ENCODE measurements around the gene PHF21B.

The PHF21B gene

GRCh38 chr22:44882226-44882905 lies 127.4 kb downstream of the PHF21B start:
- H3K4me3 ChIP-seq (ENCODE audit: insufficient read depth in 1 of 2, low read depth in 1 of 2, low read length in 2 of 2): no peak overlapping the region
- no peak overlapping the region for H3K27ac ChIP-seq (ENCODE audit: low read length, poor library complexity, severe bottlenecking)
- no peak overlapping the region for H3K9ac ChIP-seq (ENCODE audit: low read length)
- no peak overlapping the region for H3K4ac ChIP-seq (ENCODE audit: low read depth in 1 of 2, low read length in 2 of 2)
- no peak overlapping the region for H3K4me2 ChIP-seq (ENCODE audit: low read length, poor library complexity, severe bottlenecking)
- DNase-seq: no peak
- H3K36me3 ChIP-seq (ENCODE audit: control insufficient read depth in 1 of 2, insufficient read depth in 2 of 2, low read depth in 1 of 2, low read length in 2 of 2): no peaks in the 10 kb centered on the region
- no peak overlapping the region for H2BK15ac ChIP-seq (ENCODE audit: low read depth, poor library complexity, severe bottlenecking)
- no peak overlapping the region for H4K91ac ChIP-seq (ENCODE audit: low read length)
- no peaks in the 10 kb centered on the region for H3K27me3 ChIP-seq (ENCODE audit: control insufficient read depth in 1 of 2, insufficient read depth in 1 of 2, low read length in 2 of 2)
- H2AFZ ChIP-seq (ENCODE audit: low read depth, low read length): no peak overlapping the region
- H2BK12ac ChIP-seq (ENCODE audit: low read length in 2 of 2): no peak overlapping the region
- H2BK5ac ChIP-seq (ENCODE audit: low read depth, low read length, poor library complexity, severe bottlenecking): no peak overlapping the region
- H3K18ac ChIP-seq (ENCODE audit: low read depth in 1 of 2, low read length in 2 of 2): no peak overlapping the region
- H2AK5ac ChIP-seq (ENCODE audit: low read length, severe bottlenecking): no peak overlapping the region
- H2BK120ac ChIP-seq (ENCODE audit: low read depth, low read length): no peak overlapping the region
- WGBS: 93% methylated on average over 22 of the region's 26 CpGs
- no peaks in the 10 kb centered on the region for H3K79me1 ChIP-seq (replicated peaks; ENCODE audit: low read length, poor library complexity, severe bottlenecking)
- H3K9me3 ChIP-seq (ENCODE audit: control insufficient read depth, low read length): no peaks in the 10 kb centered on the region
- H3K23ac ChIP-seq (ENCODE audit: low read length in 2 of 2): no peak overlapping the region
- H3K4me1 ChIP-seq (ENCODE audit: control insufficient read depth, insufficient read depth, low read depth, low read length): peaks cover 1% of the 10 kb centered on the region
- H4K8ac ChIP-seq (ENCODE audit: low read length): no peak overlapping the region
- no peak overlapping the region for H3K14ac ChIP-seq (ENCODE audit: low read length in 2 of 2)

GRCh38 chr22:44881624-44882023 lies 128.2 kb downstream of the PHF21B start:
- no peak for DNase-seq
- no peaks in the 10 kb centered on the region for H3K27me3 ChIP-seq (ENCODE audit: control insufficient read depth in 1 of 2, insufficient read depth in 1 of 2, low read length in 2 of 2)
- H4K91ac ChIP-seq (ENCODE audit: low read length): peak overlapping the region; percentile 35
- H4K8ac ChIP-seq (ENCODE audit: low read length): no peak overlapping the region
- no peak overlapping the region for H3K14ac ChIP-seq (ENCODE audit: low read length in 2 of 2)
- H3K27ac ChIP-seq (ENCODE audit: low read length, poor library complexity, severe bottlenecking): no peak overlapping the region
- H2AFZ ChIP-seq (ENCODE audit: low read depth, low read length): no peak overlapping the region
- 89% methylated on average over 23 of the region's 24 CpGs for WGBS
- H2BK120ac ChIP-seq (ENCODE audit: low read depth, low read length): no peak overlapping the region
- no peak overlapping the region for H3K9ac ChIP-seq (ENCODE audit: low read length)
- no peaks in the 10 kb centered on the region for H3K79me1 ChIP-seq (replicated peaks; ENCODE audit: low read length, poor library complexity, severe bottlenecking)
- H3K9me3 ChIP-seq (ENCODE audit: control insufficient read depth, low read length): no peaks in the 10 kb centered on the region
- no peak overlapping the region for H2BK5ac ChIP-seq (ENCODE audit: low read depth, low read length, poor library complexity, severe bottlenecking)
- no peak overlapping the region for H3K4me2 ChIP-seq (ENCODE audit: low read length, poor library complexity, severe bottlenecking)
- no peak overlapping the region for H2BK15ac ChIP-seq (ENCODE audit: low read depth, poor library complexity, severe bottlenecking)
- H3K18ac ChIP-seq (ENCODE audit: low read depth in 1 of 2, low read length in 2 of 2): no peak overlapping the region
- peaks cover 1% of the 10 kb centered on the region for H3K4me1 ChIP-seq (ENCODE audit: control insufficient read depth, insufficient read depth, low read depth, low read length)
- no peak overlapping the region for H3K23ac ChIP-seq (ENCODE audit: low read length in 2 of 2)
- H2BK12ac ChIP-seq (ENCODE audit: low read length in 2 of 2): no peak overlapping the region
- H2AK5ac ChIP-seq (ENCODE audit: low read length, severe bottlenecking): no peak overlapping the region
- H3K36me3 ChIP-seq (ENCODE audit: control insufficient read depth in 1 of 2, insufficient read depth in 2 of 2, low read depth in 1 of 2, low read length in 2 of 2): no peaks in the 10 kb centered on the region
- H3K4ac ChIP-seq (ENCODE audit: low read depth in 1 of 2, low read length in 2 of 2): no peak overlapping the region
- H3K4me3 ChIP-seq (ENCODE audit: insufficient read depth in 1 of 2, low read depth in 1 of 2, low read length in 2 of 2): no peak overlapping the region

GRCh38 chr22:44880610-44881290 lies 129.1 kb downstream of the PHF21B start:
- Histone ChIP-seq H2BK12ac (ENCODE audit: low read length in 2 of 2) (no peak overlapping the region), H3K9me3 (ENCODE audit: control insufficient read depth, low read length) (no peaks in the 10 kb centered on the region), H4K8ac (ENCODE audit: low read length) (no peak overlapping the region), H3K14ac (ENCODE audit: low read length in 2 of 2) (peak overlapping the region in 1 of 2 experiments; percentile 36), H3K36me3 (ENCODE audit: control insufficient read depth in 1 of 2, insufficient read depth in 2 of 2, low read depth in 1 of 2, low read length in 2 of 2) (no peaks in the 10 kb centered on the region), H4K91ac (ENCODE audit: low read length) (no peak overlapping the region), H2BK120ac (ENCODE audit: low read depth, low read length) (no peak overlapping the region), H3K4ac (ENCODE audit: low read depth in 1 of 2, low read length in 2 of 2) (no peak overlapping the region), H2AFZ (ENCODE audit: low read depth, low read length) (no peak overlapping the region), H3K9ac (ENCODE audit: low read length) (no peak overlapping the region), H3K23ac (ENCODE audit: low read length in 2 of 2) (no peak overlapping the region), H3K4me3 (ENCODE audit: insufficient read depth in 1 of 2, low read depth in 1 of 2, low read length in 2 of 2) (no peak overlapping the region), H3K4me2 (ENCODE audit: low read length, poor library complexity, severe bottlenecking) (no peak overlapping the region), H3K18ac (ENCODE audit: low read depth in 1 of 2, low read length in 2 of 2) (no peak overlapping the region), H2BK5ac (ENCODE audit: low read depth, low read length, poor library complexity, severe bottlenecking) (no peak overlapping the region), H2AK5ac (ENCODE audit: low read length, severe bottlenecking) (no peak overlapping the region), H3K27me3 (ENCODE audit: control insufficient read depth in 1 of 2, insufficient read depth in 1 of 2, low read length in 2 of 2) (no peaks in the 10 kb centered on the region), H3K27ac (ENCODE audit: low read length, poor library complexity, severe bottlenecking) (no peak overlapping the region), H2BK15ac (ENCODE audit: low read depth, poor library complexity, severe bottlenecking) (no peak overlapping the region), H3K4me1 (ENCODE audit: control insufficient read depth, insufficient read depth, low read depth, low read length) (peaks cover 1% of the 10 kb centered on the region), H3K79me1 (replicated peaks; ENCODE audit: low read length, poor library complexity, severe bottlenecking) (no peaks in the 10 kb centered on the region)
- WGBS: 87% methylated on average over 19 of the region's 19 CpGs
- DNase-seq: no peak

- Histone ChIP-seq H2BK12ac (ENCODE audit: low read length in 2 of 2) (no peak overlapping the region), H2BK5ac (ENCODE audit: low read depth, low read length, poor library complexity, severe bottlenecking) (no peak overlapping the region), H2BK15ac (ENCODE audit: low read depth, poor library complexity, severe bottlenecking) (no peak overlapping the region), H3K4me1 (ENCODE audit: control insufficient read depth, insufficient read depth, low read depth, low read length) (peaks cover 1% of the 10 kb centered on the region), H3K23ac (ENCODE audit: low read length in 2 of 2) (no peak overlapping the region), H2AFZ (ENCODE audit: low read depth, low read length) (no peak overlapping the region), H3K9me3 (ENCODE audit: control insufficient read depth, low read length) (no peaks in the 10 kb centered on the region), H4K8ac (ENCODE audit: low read length) (no peak overlapping the region), H3K27ac (ENCODE audit: low read length, poor library complexity, severe bottlenecking) (no peak overlapping the region), H4K91ac (ENCODE audit: low read length) (no peak overlapping the region), H3K14ac (ENCODE audit: low read length in 2 of 2) (no peak overlapping the region), H3K4me2 (ENCODE audit: low read length, poor library complexity, severe bottlenecking) (no peak overlapping the region), H2BK120ac (ENCODE audit: low read depth, low read length) (no peak overlapping the region), H3K9ac (ENCODE audit: low read length) (no peak overlapping the region), H3K18ac (ENCODE audit: low read depth in 1 of 2, low read length in 2 of 2) (no peak overlapping the region), H3K4ac (ENCODE audit: low read depth in 1 of 2, low read length in 2 of 2) (no peak overlapping the region), H3K27me3 (ENCODE audit: control insufficient read depth in 1 of 2, insufficient read depth in 1 of 2, low read length in 2 of 2) (no peaks in the 10 kb centered on the region), H3K4me3 (ENCODE audit: insufficient read depth in 1 of 2, low read depth in 1 of 2, low read length in 2 of 2) (no peak overlapping the region), H3K79me1 (replicated peaks; ENCODE audit: low read length, poor library complexity, severe bottlenecking) (no peaks in the 10 kb centered on the region), H3K36me3 (ENCODE audit: control insufficient read depth in 1 of 2, insufficient read depth in 2 of 2, low read depth in 1 of 2, low read length in 2 of 2) (no peaks in the 10 kb centered on the region), H2AK5ac (ENCODE audit: low read length, severe bottlenecking) (no peak overlapping the region)
- DNase-seq: no peak
- 84% methylated on average over 12 of the region's 12 CpGs for WGBS
Observed at GRCh38 chr22:44879301-44879680, 130.5 kb downstream of the PHF21B start.

All from mesenchymal stem cell (in vitro differentiated cells and primary cell).